Sciatic nerve (tissue), 2 donors: ENCODE results near the gene MEI1. TPM values are rescaled to one million over a fixed set of nuclear protein-coding genes. Genes with fewer than 3 reads are reported as not detected.
A peak's percentile ranks its signal among the peaks of the same experiment; 100 is the strongest.
"Not testable (repeated sequence)": the region's sequence is repeated elsewhere in the genome, so short reads cannot be mapped to it uniquely, and the experiment has no call there.

ENCODE experiments used
- ATAC-seq: fragments of 200-7000 bp; cut with Tn5 transposase; one replicate; pipeline ENCODE4 v1.9.1; 2020; ENCODE audit warnings: mild to moderate bottlenecking, moderate library complexity
- DNase-seq: peaks from one replicate; pipeline ENCODE4 v3.0.0-alpha.2; 2020; ENCODE audit warnings: low spot score
- intact Hi-C: fragments of 100-400 bp; cut with DNase I; formaldehyde crosslinking; loops from one replicate; pipeline ENCODE4 v1.14.2; 2022
- total RNA-seq: library from RNA; stranded (reverse); fragmentation: NEBNext Ultra II Directional; extraction: Animal tissue kit (Norgen Biotek cat#: 25700); gene quantifications from one replicate; pipeline ENCODE4 v1.2.1, GENCODE V29; 2021
- donor health status: DM: no; HTN: no; CAD: no.
- donor health status: DM: no; HTN: no; CAD: no.

Gene MEI1
- total RNA-seq, 1 donor from 2014 or later: 2.9 TPM

GRCh38 chr22:41681616-41682015 lies 17.7 kb upstream of the MEI1 start:
- DNase-seq (no peak), ATAC-seq (peak; percentile 25)
- intact Hi-C loops: no loop called here

GRCh38 chr22:41682033-41682807 lies 17.1 kb upstream of the MEI1 start:
- DNase-seq (peak; percentile 93), ATAC-seq (peak; percentile 98)
- intact Hi-C loops: no loop called here

- DNase-seq (no peak), ATAC-seq (no peak)
- intact Hi-C loops: no loop called here
Observed at GRCh38 chr22:41683052-41683451, 16.3 kb upstream of the MEI1 start.

GRCh38 chr22:41683616-41684015 lies 15.7 kb upstream of the MEI1 start:
- DNase-seq (no peak), ATAC-seq (no peak)
- intact Hi-C loops: no loop called here

- ATAC-seq (no peak), DNase-seq (no peak)
- intact Hi-C loops: no loop called here
Observed at GRCh38 chr22:41684194-41684593, 15.1 kb upstream of the MEI1 start.

- intact Hi-C loops, DNase-seq, ATAC-seq: not testable (repeated sequence)
Observed at GRCh38 chr22:41686890-41687289, 12.4 kb upstream of the MEI1 start.

- intact Hi-C loops: no loop called here
- DNase-seq: no peak
- peak; percentile 41 for ATAC-seq
Observed at GRCh38 chr22:41687901-41688364, 11.4 kb upstream of the MEI1 start.

- intact Hi-C loops: no loop called here
- ATAC-seq: peak; percentile 97
- DNase-seq: peak; percentile 95
Observed at GRCh38 chr22:41688365-41689211, 10.7 kb upstream of the MEI1 start, which contains the start of gene SNU13. SNU13 (minus strand) TSS chr22:41688867; CDS start chr22:41688796, 71 bp downstream.

GRCh38 chr22:41690476-41690875 lies 8.8 kb upstream of the MEI1 start:
- DNase-seq: no peak
- no peak for ATAC-seq
- intact Hi-C loops: no loop called here

GRCh38 chr22:41695211-41695610 lies 4.1 kb upstream of the MEI1 start:
- DNase-seq: no peak
- no peak for ATAC-seq
- intact Hi-C loops: loop anchor here (5.0 kb wide), 1 partner anchor 247 kb away; no protein-coding TSS in a partner anchor

- intact Hi-C loops: loop anchor here (5.0 kb wide), 1 partner anchor 246 kb away; no protein-coding TSS in a partner anchor
- peak; percentile 7 for ATAC-seq
- no peak for DNase-seq
Observed at GRCh38 chr22:41696703-41697102, 2.6 kb upstream of the MEI1 start.

- DNase-seq: peak; percentile 97
- peak; percentile 88 for ATAC-seq
Observed at GRCh38 chr22:41697126-41697775, 2.1 kb upstream of the MEI1 start.

GRCh38 chr22:41700108-41700364 lies 733 bp downstream of the MEI1 start:
- intact Hi-C loops: no loop called here
- no peak for ATAC-seq

More at GRCh38 chr22:41697126-41697775, 2.1 kb upstream of the MEI1 start:
- intact Hi-C loops: loop anchor here (5.0 kb wide), 1 partner anchor 245 kb away; no protein-coding TSS in a partner anchor

GRCh38 chr22:41702763-41703162 lies 3.5 kb downstream of the MEI1 start:
- intact Hi-C loops: no loop called here
- DNase-seq: no peak
- ATAC-seq: no peak

More at GRCh38 chr22:41700108-41700364, 733 bp downstream of the MEI1 start:
- no peak for DNase-seq

- no peak for DNase-seq
- no peak for ATAC-seq
Observed at GRCh38 chr22:41709341-41709740, 10.0 kb downstream of the MEI1 start.

GRCh38 chr22:41713004-41713403 lies 13.7 kb downstream of the MEI1 start:
- intact Hi-C loops: no loop called here
- DNase-seq (no peak), ATAC-seq (no peak)

More at GRCh38 chr22:41709341-41709740, 10.0 kb downstream of the MEI1 start:
- intact Hi-C loops: no loop called here

- no peak for DNase-seq
- ATAC-seq: no peak
- intact Hi-C loops: no loop called here
Observed at GRCh38 chr22:41722496-41722895, 23.2 kb downstream of the MEI1 start.

- DNase-seq: no peak
- ATAC-seq: no peak
- intact Hi-C loops: no loop called here
Observed at GRCh38 chr22:41725510-41726110, 26.3 kb downstream of the MEI1 start.

GRCh38 chr22:41731609-41732008 lies 32.3 kb downstream of the MEI1 start:
- ATAC-seq (no peak), DNase-seq (no peak)
- intact Hi-C loops: no loop called here
